Coronary artery (tissue), 2 donors: ENCODE data around the gene GDPD5.
A peak's percentile ranks its signal among the peaks of the same experiment; 100 is the strongest.

Source experiments
- DNase-seq: peaks from one replicate; pipeline ENCODE4 v3.0.0-alpha.2; 2017; ENCODE audit warnings: low spot score
- H3K27ac ChIP-seq, 2 donors: fragments of 200-600 bp; sonication (generic); one replicate each; pipeline ENCODE4 v1.5.1; 2016 to 2019
- H3K4me3 ChIP-seq: fragments of 200-600 bp; sonication (generic); 2 replicates; pipeline ENCODE4 v1.5.1; 2016; ENCODE audit warnings: mild to moderate bottlenecking, moderate library complexity
- CTCF ChIP-seq: fragments of 200-600 bp; sonication (generic); IDR thresholded peaks from one replicate; pipeline ENCODE4 v1.5.1; 2019; ENCODE audit warnings: antibody characterized with exemption

GDPD5 gene

DNA sequence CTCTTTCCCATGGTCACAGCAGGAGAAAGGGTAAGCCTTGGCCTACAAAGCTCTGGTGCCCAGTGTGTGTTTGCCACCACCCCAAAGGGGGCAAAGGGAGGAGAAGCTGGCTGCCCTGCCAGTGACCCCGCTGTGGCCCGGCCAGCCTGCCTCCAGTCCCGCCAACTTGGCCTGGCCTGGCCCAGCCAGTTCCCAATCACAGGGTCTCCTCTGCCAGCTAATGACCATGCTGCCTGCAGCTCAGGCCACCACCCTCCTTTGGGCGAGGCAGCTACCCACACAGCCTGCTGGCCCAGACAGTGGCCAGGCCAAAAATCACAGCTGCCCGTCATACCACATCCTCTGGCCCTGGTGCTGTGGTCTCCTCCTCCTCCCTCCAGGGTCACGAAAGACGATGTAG is 5.1 kb downstream of the GDPD5 start:
- Histone ChIP-seq H3K27ac (peak overlapping the region; percentile 60 to 76), H3K4me3 (no peak overlapping the region)
- DNase-seq: no peak
- no peak for TF ChIP-seq CTCF

DNA sequence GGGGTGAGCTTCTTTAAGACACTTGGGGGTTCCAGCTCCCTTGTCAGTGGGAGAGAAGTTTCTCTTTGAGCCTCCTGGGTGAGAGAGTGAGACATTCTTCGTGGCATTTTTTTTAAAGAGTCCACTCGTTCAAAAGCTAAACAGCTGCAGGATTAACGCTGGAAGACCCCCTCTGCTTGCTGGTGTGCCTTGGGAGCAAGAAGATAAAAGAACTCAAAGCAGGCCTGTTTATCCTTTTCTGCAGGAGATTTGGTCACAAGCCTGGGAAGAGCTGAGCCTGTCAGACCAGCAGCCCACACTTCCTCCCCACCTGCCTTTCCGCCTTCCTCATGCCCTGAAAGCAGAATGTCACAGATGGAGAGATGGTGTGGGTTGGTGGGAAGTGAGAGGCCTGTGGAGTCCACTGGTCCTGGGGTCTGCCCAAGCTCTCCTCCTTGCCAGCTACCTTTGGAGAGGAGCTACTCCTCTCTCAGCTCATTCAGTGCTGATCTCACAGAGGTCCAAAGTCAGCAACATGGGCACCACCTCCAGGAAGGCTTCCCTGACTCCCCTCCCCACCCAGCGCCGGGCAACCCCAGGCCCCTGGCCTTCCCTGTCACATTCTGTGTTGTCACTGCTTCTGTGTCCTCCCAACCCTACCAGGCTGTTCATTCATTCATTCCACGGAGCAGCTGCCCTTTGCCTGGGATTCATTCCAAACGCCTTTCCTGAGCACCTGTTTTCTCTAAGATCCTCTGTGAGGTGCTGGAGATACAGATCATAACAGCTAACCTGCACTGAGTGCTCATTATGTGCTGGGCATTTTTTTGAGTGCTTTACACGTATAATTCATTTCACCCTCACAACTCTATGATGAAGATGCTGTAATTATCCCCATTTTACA is 6.7 kb downstream of the GDPD5 start:
- no peak overlapping the region for H3K27ac ChIP-seq
- no peak for DNase-seq

DNA sequence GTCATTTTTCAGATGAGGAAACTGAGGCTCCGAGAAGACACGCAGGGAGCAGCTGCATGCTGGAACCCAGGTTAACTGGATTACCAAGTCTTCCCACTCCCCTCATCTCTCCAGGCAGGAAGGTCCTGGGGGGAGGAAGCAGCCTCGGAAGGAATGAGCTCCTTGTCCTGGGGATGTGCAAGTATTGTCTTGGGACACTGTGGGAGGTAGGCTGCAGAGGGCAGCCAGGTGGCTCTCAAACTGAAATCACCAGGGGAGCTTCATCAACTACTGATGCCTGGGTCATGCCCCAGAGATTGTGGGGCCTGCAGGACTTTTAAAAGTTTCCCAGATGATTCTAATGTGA is 7.6 kb downstream of the GDPD5 start:
- no peak overlapping the region for H3K4me3 ChIP-seq
- DNase-seq: no peak
- TF ChIP-seq CTCF: no peak
- no peak overlapping the region for H3K27ac ChIP-seq

More for the DNA sequence above, 6.7 kb downstream of the GDPD5 start:
- H3K4me3 ChIP-seq: no peak overlapping the region
- no peak for TF ChIP-seq CTCF

DNA sequence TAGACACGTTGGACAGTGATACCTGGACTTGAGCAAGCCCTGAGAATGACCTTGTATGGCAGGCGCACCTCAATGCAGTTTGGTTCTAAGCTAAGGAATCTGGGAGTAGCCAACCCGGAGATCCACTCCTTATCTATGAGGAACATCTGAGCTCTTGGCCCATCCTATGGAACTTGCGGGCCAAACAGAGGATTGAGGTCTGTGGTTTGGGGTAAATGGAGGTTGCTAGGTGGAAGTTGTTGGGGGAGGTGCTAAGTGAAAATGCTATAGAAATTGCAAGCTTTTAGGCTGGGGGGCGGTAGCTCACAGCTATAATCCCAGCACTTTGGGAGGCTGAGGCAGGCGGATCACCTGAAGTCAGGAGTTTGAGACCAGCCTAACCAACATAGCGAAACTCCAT is 8.9 kb downstream of the GDPD5 start:
- no peak overlapping the region for H3K4me3 ChIP-seq

DNA sequence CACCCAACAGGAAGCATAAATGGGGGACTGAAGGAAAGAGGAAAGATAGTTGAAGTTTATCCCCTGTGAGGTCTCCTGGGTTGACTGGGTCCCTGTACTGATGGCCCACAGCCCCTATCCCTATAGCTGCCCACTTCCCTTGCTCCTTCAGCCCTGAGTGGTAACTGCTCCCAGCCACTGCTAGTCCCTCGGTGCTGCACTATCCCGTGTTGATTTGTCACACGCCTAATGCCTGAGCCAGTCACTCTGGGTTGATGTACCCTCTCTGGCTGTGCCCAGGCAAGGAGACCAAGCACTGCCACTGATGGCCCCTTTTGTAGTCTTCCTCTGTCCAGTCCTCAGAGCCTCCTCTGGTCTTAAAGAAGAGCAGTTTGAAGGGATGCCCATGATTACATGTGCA is 9.6 kb downstream of the GDPD5 start:
- DNase-seq: no peak
- Histone ChIP-seq H3K4me3 (no peak overlapping the region), H3K27ac (no peak overlapping the region)
- no peak for TF ChIP-seq CTCF

More for the DNA sequence above, 8.9 kb downstream of the GDPD5 start:
- no peak overlapping the region for H3K27ac ChIP-seq
- TF ChIP-seq CTCF: no peak
- DNase-seq: no peak

GRCh38 chr11:75514596-75514995 is 11.1 kb downstream of the GDPD5 start:
- TF ChIP-seq CTCF: no peak
- Histone ChIP-seq H3K27ac (no peak overlapping the region), H3K4me3 (no peak overlapping the region)
- DNase-seq: no peak

DNA sequence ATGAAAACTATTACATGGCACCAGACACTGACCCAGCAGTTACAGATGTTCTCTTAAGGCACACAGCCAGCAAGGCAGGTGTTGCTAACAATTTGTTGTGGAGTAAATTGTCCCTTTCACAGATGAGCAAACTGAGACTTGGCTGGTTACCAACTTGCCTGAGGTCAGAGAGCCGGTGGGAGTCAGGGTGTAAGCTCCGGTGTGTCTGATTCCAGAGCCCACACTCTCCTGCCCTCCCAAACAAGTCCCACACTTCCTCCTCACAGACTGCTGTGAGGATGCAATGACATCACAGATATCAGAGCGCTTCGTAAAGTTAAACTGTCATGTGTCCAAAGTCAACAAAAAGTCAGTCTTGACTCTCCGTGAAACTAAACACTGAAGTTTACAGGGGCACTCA is 12.5 kb downstream of the GDPD5 start:
- no peak for TF ChIP-seq CTCF
- Histone ChIP-seq H3K27ac (no peak overlapping the region), H3K4me3 (no peak overlapping the region)
- DNase-seq: no peak
